T-helper 2 cell treated with Interferon-gamma antibody and Interleukin-4, amounts not matched to agents 100 ng/mL and 5 ng/mL, for 36 hours (primary cell): ENCODE measurements around the gene KIRREL3. TPM values are rescaled to one million over a fixed set of nuclear protein-coding genes. Genes with fewer than 3 reads are reported as not detected.

Experiments
- intact Hi-C: fragments of 100-400 bp; cut with micrococcal nuclease; formaldehyde crosslinking; loops from one replicate; pipeline ENCODE4 v1.15.1; 2023
- total RNA-seq: library from RNA; stranded (reverse); gene quantifications from 2 replicates; pipeline ENCODE4 v1.2.3, GENCODE V29; 2022

The KIRREL3 gene
- total RNA-seq = not detected in 2 replicates

GRCh38 chr11:127000291-127000968 lies at the start of gene KIRREL3:
Gene KIRREL3 (minus strand): TSS chr11:127000770.
- intact Hi-C loops = no loop called here

- intact Hi-C loops = no loop called here
These were observed 49.6 kb upstream of the KIRREL3 start for GRCh38 chr11:127050186-127050585.

GRCh38 chr11:127049486-127049885 lies 48.9 kb upstream of the KIRREL3 start:
- intact Hi-C loops = no loop called here

- intact Hi-C loops = no loop called here
These were observed 44.0 kb upstream of the KIRREL3 start for GRCh38 chr11:127044535-127044934.

GRCh38 chr11:127042445-127042844 lies 41.9 kb upstream of the KIRREL3 start:
- intact Hi-C loops = no loop called here

- intact Hi-C loops = no loop called here
These were observed 39.0 kb upstream of the KIRREL3 start for GRCh38 chr11:127039591-127039990.

GRCh38 chr11:127037596-127037995 lies 37.0 kb upstream of the KIRREL3 start:
- intact Hi-C loops = no loop called here

GRCh38 chr11:127037001-127037400 lies 36.4 kb upstream of the KIRREL3 start:
- intact Hi-C loops = no loop called here

GRCh38 chr11:127035824-127036223 lies 35.3 kb upstream of the KIRREL3 start:
- intact Hi-C loops = no loop called here

- intact Hi-C loops = no loop called here
These were observed 34.4 kb upstream of the KIRREL3 start for GRCh38 chr11:127034973-127035372.

- intact Hi-C loops = no loop called here
These were observed 28.1 kb upstream of the KIRREL3 start for GRCh38 chr11:127028648-127029047.

- intact Hi-C loops = no loop called here
These were observed 27.2 kb upstream of the KIRREL3 start for GRCh38 chr11:127027789-127028188.

GRCh38 chr11:127027000-127027399 lies 26.4 kb upstream of the KIRREL3 start:
- intact Hi-C loops = no loop called here

GRCh38 chr11:127023991-127024390 lies 23.4 kb upstream of the KIRREL3 start:
- intact Hi-C loops = no loop called here

- intact Hi-C loops = no loop called here
These were observed 18.2 kb upstream of the KIRREL3 start for GRCh38 chr11:127018683-127019279.

GRCh38 chr11:127017482-127017881 lies 16.9 kb upstream of the KIRREL3 start:
- intact Hi-C loops = no loop called here

GRCh38 chr11:127013550-127013949 lies 13.0 kb upstream of the KIRREL3 start:
- intact Hi-C loops = no loop called here

- intact Hi-C loops = no loop called here
These were observed 5.7 kb upstream of the KIRREL3 start for GRCh38 chr11:127006311-127006710.

GRCh38 chr11:127003260-127003981 lies 2.9 kb upstream of the KIRREL3 start:
- intact Hi-C loops = no loop called here

- intact Hi-C loops = no loop called here
These were observed 2.2 kb upstream of the KIRREL3 start for GRCh38 chr11:127002669-127003259.

GRCh38 chr11:127000981-127001380 lies 411 bp upstream of the KIRREL3 start:
- intact Hi-C loops = no loop called here

- intact Hi-C loops = no loop called here
These were observed 1.2 kb downstream of the KIRREL3 start for GRCh38 chr11:126999366-126999765.
